HepG2 (cell line): ENCODE results near the gene NFKB2. TPM values are rescaled to one million over a fixed set of nuclear protein-coding genes. Genes with fewer than 3 reads are reported as not detected.

Experiments
- ATAC-seq: fragments of 200-7000 bp; cut with Tn5 transposase; 3 replicates; pipeline ENCODE4 v1.9.1; 2020; ENCODE audit warnings: mild to moderate bottlenecking, moderate library complexity
- BruUV-seq: library from RNA; stranded (reverse); fragments of 400-500 nt; replicated peaks from 2 replicates; lab custom pipeline; 2021; lab: Mats Ljungman, UMichigan
- CTCF ChIA-PET: fragments of 300-600 bp; formaldehyde crosslinking; extraction: SDS; loops from one replicate; lab custom pipeline; 2021; ENCODE audit warnings: low total read pairs, inconsistent platforms, low intra/inter-chr PET ratio; lab: Yijun Ruan, JAX
- POLR2A ChIA-PET: fragments of 350-600 bp; sonication (Branson Sonifier 250); formaldehyde crosslinking; loops from one replicate; lab custom pipeline; 2020; ENCODE audit warnings: antibody characterized with exemption, inconsistent platforms; lab: Yijun Ruan, JAX
- DNase-seq: peaks from one replicate; pipeline ENCODE4 v3.0.0-alpha.2; 2015; ENCODE audit warnings: low spot score
- FAIRE-seq: peaks from 3 replicates; lab custom pipeline; 2011; peaks lifted over from hg19 to GRCh38; lab: Jason Lieb, UNC
- H2AFZ ChIP-seq: one replicate; pipeline ENCODE4 v1.6.1; 2011; ENCODE audit warnings: low read length, inconsistent platforms
- H3K27ac ChIP-seq: fragments of 300-600 bp; 3 replicates; pipeline ENCODE4 v1.8.0; 2011; ENCODE audit warnings: mixed run types, mild to moderate bottlenecking, mixed read lengths, low read length, inconsistent platforms; ENCODE audit not compliant: insufficient read depth; ENCODE audit errors: extremely low read length
- H3K27me3 ChIP-seq, 2 experiments: fragments of 200-600 bp in 1 of 2; 2 replicates in 1 of 2; 3 replicates in 1 of 2; pipeline versions ENCODE4 v1.6.0 to v1.8.0; 2011; ENCODE audit warnings: low read length in 2 of 2, mild to moderate bottlenecking in 2 of 2, moderate library complexity in 2 of 2, inconsistent platforms in 1 of 2; ENCODE audit not compliant: insufficient read depth in 2 of 2, control insufficient read depth in 1 of 2
- H3K36me3 ChIP-seq, 2 experiments: fragments of 200-600 bp in 1 of 2; replicated peaks in 1 of 2; 2 replicates in 1 of 2; 3 replicates in 1 of 2; pipeline versions ENCODE4 v1.5.1 to v1.8.0; 2011; ENCODE audit warnings: low read length in 2 of 2, inconsistent platforms in 1 of 2; ENCODE audit not compliant: insufficient read depth in 2 of 2, control insufficient read depth in 1 of 2
- H3K4me1 ChIP-seq: 2 replicates; pipeline ENCODE4 v1.5.1; 2012; ENCODE audit warnings: low read length, inconsistent platforms; ENCODE audit not compliant: insufficient read depth
- H3K4me2 ChIP-seq: 2 replicates; pipeline ENCODE4 v1.6.0; 2011; ENCODE audit warnings: low read depth, low read length, inconsistent platforms
- H3K4me3 ChIP-seq, 3 experiments: fragments of 200-600 bp in 1 of 3; sonication (generic), shearing (Covaris generic) in 1 of 3; replicated peaks in 1 of 3; 2 replicates each; pipeline ENCODE4 v1.5.1; 2011 to 2016; ENCODE audit warnings: low read length in 3 of 3, inconsistent platforms in 2 of 3, low read depth in 2 of 3, mild to moderate bottlenecking in 2 of 3, control low read depth in 1 of 3, mixed read lengths in 1 of 3; ENCODE audit not compliant: insufficient read depth in 1 of 3
- H3K79me2 ChIP-seq: one replicate; pipeline ENCODE4 v1.6.1; 2011; ENCODE audit warnings: low read length, inconsistent platforms; ENCODE audit not compliant: insufficient read depth
- H3K9ac ChIP-seq: 2 replicates; pipeline ENCODE4 v1.6.0; 2011; ENCODE audit warnings: mild to moderate bottlenecking, low read depth, low read length, inconsistent platforms; ENCODE audit not compliant: insufficient read depth
- H3K9me3 ChIP-seq: 2 replicates; pipeline ENCODE4 v1.5.1; 2012; ENCODE audit warnings: mild to moderate bottlenecking, low read length
- H4K20me1 ChIP-seq: 2 replicates; pipeline ENCODE4 v1.6.0; 2011; ENCODE audit warnings: inconsistent platforms, mild to moderate bottlenecking, low read length, moderate library complexity; ENCODE audit not compliant: insufficient read depth
- BCL6 ChIP-seq: IDR thresholded peaks from 2 replicates; pipeline ENCODE4 v1.6.1; 2016; ENCODE audit warnings: missing genetic modification reagents, missing compliant biosample characterization
- BRCA1 ChIP-seq: sonication (generic); formaldehyde crosslinking; IDR thresholded peaks from 2 replicates; pipeline ENCODE4 v1.4.0; 2020; ENCODE audit warnings: missing genetic modification reagents
- CBFB ChIP-seq: sonication (generic); formaldehyde crosslinking; IDR thresholded peaks from 2 replicates; pipeline ENCODE4 v1.4.0; 2020; ENCODE audit warnings: missing genetic modification reagents
- CENPX ChIP-seq: sonication (generic); formaldehyde crosslinking; IDR thresholded peaks from 2 replicates; pipeline ENCODE4 v1.9.0; 2021; ENCODE audit warnings: mild to moderate bottlenecking, missing genetic modification reagents, moderate library complexity
- DNMT3B ChIP-seq: conservative IDR thresholded peaks from 2 replicates; pipeline ENCODE4 v1.6.1; 2016; ENCODE audit warnings: missing biosample characterization, control low read depth
- KDM5A ChIP-seq: fragments of 200-600 bp; sonication (generic); IDR thresholded peaks from 2 replicates; pipeline ENCODE4 v1.7.0; 2018; ENCODE audit warnings: antibody characterized with exemption, mild to moderate bottlenecking, low read length, borderline replicate concordance
- MTERF4 ChIP-seq: sonication (generic); formaldehyde crosslinking; IDR thresholded peaks from 2 replicates; pipeline ENCODE4 v1.8.0; 2023; ENCODE audit warnings: mild to moderate bottlenecking, missing genetic modification reagents
- NCOA1 ChIP-seq: sonication (generic); formaldehyde crosslinking; IDR thresholded peaks from 2 replicates; pipeline ENCODE4 v1.9.0; 2021; ENCODE audit warnings: missing genetic modification reagents
- NFE2 ChIP-seq: sonication (generic); formaldehyde crosslinking; IDR thresholded peaks from 2 replicates; pipeline ENCODE4 v1.4.0; 2020; ENCODE audit warnings: missing genetic modification reagents
- TIGD3 ChIP-seq: sonication (generic); formaldehyde crosslinking; IDR thresholded peaks from 2 replicates; pipeline ENCODE4 v1.5.1; 2020; ENCODE audit warnings: mild to moderate bottlenecking, missing genetic modification reagents, borderline replicate concordance
- XBP1 ChIP-seq: sonication (generic); formaldehyde crosslinking; IDR thresholded peaks from 2 replicates; pipeline ENCODE4 v1.5.0; 2020; ENCODE audit warnings: missing genetic modification reagents
- ZBTB25 ChIP-seq: IDR thresholded peaks from 2 replicates; pipeline ENCODE4 v1.6.1; 2018; ENCODE audit warnings: missing genetic modification reagents
- ZZZ3 ChIP-seq: sonication (generic); formaldehyde crosslinking; IDR thresholded peaks from 2 replicates; pipeline ENCODE4 v1.4.0; 2020; ENCODE audit warnings: missing genetic modification reagents, mild to moderate bottlenecking, borderline replicate concordance
- WGBS: methylation state at CpG from one replicate; pipeline ENCODE4 v1.1.6; 2017; ENCODE audit warnings: low lambda C conversion rate; 5-methylcytosine and 5-hydroxymethylcytosine counted together
- in situ Hi-C: cut with HindIII; loops from 2 replicates; pipeline ENCODE4 v1.10.0; 2017; ENCODE audit warnings: low pct_unique_long_range_greater_than_20kb; ENCODE audit not compliant: extremely low pct_ligation_motif_present
- intact Hi-C: fragments of 100-400 bp; cut with micrococcal nuclease; formaldehyde crosslinking; loops from one replicate; pipeline ENCODE4 v1.10.0; 2022; ENCODE audit not compliant: unreplicated experiment
- polyA plus RNA-seq, 8 experiments: library from polyadenylated mRNA; depleted of rRNA in 3 of 8; stranded (reverse) in 7 of 8; unstranded in 1 of 8; fragments of >200 nt; fragmentation: Illumina TruSeq in 4 of 8; extraction: Trizol in 4 of 8; gene quantifications; 2 replicates each; pipeline versions ENCODE4 v1.2.1 to v1.2.3, GENCODE V29; 2011 to 2016; ENCODE audit warnings: low read depth in 4 of 8, missing spikeins in 1 of 8, mixed read lengths in 1 of 8; ENCODE audit not compliant: insufficient read depth in 1 of 8
- total RNA-seq, 5 experiments: library from RNA; depleted of rRNA; stranded (reverse); fragments of >200 nt; fragmentation: Illumina TruSeq; extraction: Trizol; gene quantifications; 2 replicates each; pipeline ENCODE4 v1.2.3, GENCODE V29; 2016; ENCODE audit warnings: low read depth in 1 of 5

The NFKB2 gene
- total and polyA plus RNA-seq, 2 of the 13 experiments (the other 11 are each of a cell fraction or from before 2014, with no cell fraction given) = 7.7 to 12.5 TPM

- no peak for FAIRE-seq
- POLR2A ChIA-PET = no interaction called here
- CTCF ChIA-PET = no interaction called here
- H3K79me2 ChIP-seq = no peaks in the 10 kb centered on the region
- no peak for ATAC-seq
- TF ChIP-seq DNMT3B (CRISPR knock-in tag) = no peak
- TF ChIP-seq BCL6 (CRISPR knock-in tag) = no peak
- TF ChIP-seq NFE2 (CRISPR knock-in tag) = no peak
- TF ChIP-seq ZZZ3 (CRISPR knock-in tag) = no peak
- TF ChIP-seq CBFB (CRISPR knock-in tag) = no peak
- TF ChIP-seq KDM5A = no peak
- TF ChIP-seq BRCA1 (CRISPR knock-in tag) = no peak
- no peak for TF ChIP-seq NCOA1
- no peak for TF ChIP-seq ZBTB25
- no peak for TF ChIP-seq MTERF4 (CRISPR knock-in tag)
- TF ChIP-seq CENPX = no peak
- TF ChIP-seq XBP1 = no peak
- TF ChIP-seq TIGD3 (CRISPR knock-in tag) = no peak
- peaks cover 24 to 91% of the 10 kb centered on the region in 2 experiments for H3K27me3 ChIP-seq
- in situ Hi-C loops = no loop called here
- H3K4me1 ChIP-seq = peaks cover 24% of the 10 kb centered on the region
- intact Hi-C loops = no loop called here
- no peak overlapping the region for H2AFZ ChIP-seq
- H4K20me1 ChIP-seq = peaks cover 4% of the 10 kb centered on the region; the same call in 1 of the 2 replicates
- no peak overlapping the region for H3K4me3 ChIP-seq
- H3K9ac ChIP-seq = no peak overlapping the region
- 47% methylated on average over 12 of the region's 14 CpGs for WGBS
- no peak for DNase-seq
- H3K36me3 ChIP-seq = no peaks in the 10 kb centered on the region
- no peak overlapping the region for H3K27ac ChIP-seq
- BruUV-seq = no TSS peak
- H3K4me2 ChIP-seq = no peak overlapping the region
- no peaks in the 10 kb centered on the region for H3K9me3 ChIP-seq
Measured at GRCh38 chr10:102411341-102412255, 16.1 kb downstream of the NFKB2 start.
